ENCODE results near the gene PDE3A. TPM values are rescaled to one million over a fixed set of nuclear protein-coding genes. Genes with fewer than 3 reads are reported as not detected.

The PDE3A gene
- total RNA-seq, 1 experiment from 2014 or later, result not detected

- DNase-seq (ENCODE audit: low spot score), result no peak
Measured at GRCh38 chr12:20458011-20458410, 89.7 kb downstream of the PDE3A start.

DNA sequence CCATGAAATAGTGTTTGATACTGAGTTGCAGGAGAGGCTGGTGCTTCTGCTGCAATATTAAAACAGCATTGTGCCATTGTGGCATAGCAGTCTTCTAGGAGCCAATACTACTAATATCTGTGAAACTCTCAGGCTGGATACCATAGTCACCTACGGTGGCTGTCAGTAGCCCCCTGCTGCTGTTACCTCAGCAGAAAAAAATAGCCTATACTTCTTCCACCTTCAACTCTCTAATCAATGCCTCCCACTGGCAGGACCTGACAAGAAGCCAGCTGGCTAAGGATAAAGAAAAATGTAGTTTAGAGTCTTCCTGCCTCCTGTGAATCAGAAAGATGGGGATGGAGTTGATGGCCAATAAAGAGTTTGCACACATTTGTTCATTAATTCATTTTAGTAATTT, 91.6 kb downstream of the PDE3A start:
- no peak for DNase-seq (ENCODE audit: low spot score)

DNA sequence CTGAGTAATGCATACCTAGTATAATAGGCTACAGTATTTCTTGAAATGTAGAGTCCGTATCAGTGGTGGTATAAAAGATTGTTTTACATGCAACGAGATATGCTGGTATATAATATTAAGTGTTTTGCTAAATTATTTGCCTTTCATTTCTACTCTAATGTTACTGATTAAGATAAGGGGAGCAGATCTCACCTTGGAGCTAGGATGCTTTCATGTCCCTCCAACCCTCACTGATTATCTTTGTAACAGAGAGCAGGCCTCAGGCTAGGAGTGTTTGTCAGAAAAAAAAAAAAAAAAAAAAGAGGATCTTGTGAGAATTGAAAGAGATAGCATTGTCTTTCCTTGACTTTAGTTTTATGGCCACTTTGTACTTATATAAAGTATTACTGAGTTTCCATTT, 92.6 kb downstream of the PDE3A start:
- DNase-seq (ENCODE audit: low spot score), result no peak

GRCh38 chr12:20463913-20464524, 95.7 kb downstream of the PDE3A start:
- peak; percentile 1 for DNase-seq (ENCODE audit: low spot score)

- DNase-seq (ENCODE audit: low spot score), result no peak
Measured at GRCh38 chr12:20469300-20469699, 101.0 kb downstream of the PDE3A start.

DNA sequence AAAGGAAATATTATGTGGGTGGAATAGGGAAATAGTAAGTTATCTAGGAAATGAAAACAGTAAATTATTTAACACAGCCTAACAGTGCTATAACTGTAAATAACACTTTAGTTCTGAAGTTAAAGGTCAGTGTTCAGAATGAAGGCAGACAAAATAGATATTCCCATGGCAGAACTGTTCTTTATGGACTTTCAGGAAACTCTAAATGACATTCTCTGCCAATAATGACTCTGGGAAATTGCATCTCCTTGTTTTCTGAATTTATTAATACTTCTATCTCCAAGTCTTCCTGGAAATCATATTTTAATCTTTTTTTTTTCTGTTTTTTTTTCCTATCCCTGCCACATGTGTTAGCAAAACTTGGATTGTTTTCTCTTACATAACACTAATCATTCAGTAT, 101.4 kb downstream of the PDE3A start:
- no peak for DNase-seq (ENCODE audit: low spot score)

DNA sequence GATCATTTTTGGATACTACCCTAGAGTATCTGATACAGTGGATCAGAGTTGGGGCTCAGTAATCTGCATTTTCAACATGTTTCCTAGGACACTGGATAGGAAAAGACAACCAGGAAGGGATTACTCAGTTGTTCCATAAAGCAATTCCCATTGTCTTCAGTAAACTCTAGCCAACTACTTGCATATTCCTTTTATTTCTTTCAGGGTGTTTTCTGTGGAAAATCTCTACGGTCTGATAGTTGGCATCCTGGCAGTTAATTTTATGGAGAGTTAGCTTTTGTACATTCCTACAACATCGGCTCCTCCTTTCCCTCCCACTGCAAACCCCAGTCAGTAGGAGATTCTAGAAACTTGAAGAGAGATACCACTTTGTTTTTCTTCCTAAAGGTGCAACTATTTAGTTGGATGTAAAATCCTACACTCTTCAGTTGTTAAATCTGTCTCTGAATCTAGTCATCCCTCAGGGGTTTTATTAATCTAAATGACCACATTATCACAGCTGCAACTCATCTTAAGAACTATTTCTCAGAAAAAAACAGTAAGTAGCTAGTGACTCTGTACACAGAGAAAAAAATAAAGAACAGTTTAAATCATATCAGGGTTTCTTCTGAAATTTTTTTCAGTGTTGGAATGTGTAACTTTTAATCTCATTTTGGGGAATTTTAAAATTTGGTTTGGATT, 103.9 kb downstream of the PDE3A start:
- no peak for DNase-seq (ENCODE audit: low spot score)

DNA sequence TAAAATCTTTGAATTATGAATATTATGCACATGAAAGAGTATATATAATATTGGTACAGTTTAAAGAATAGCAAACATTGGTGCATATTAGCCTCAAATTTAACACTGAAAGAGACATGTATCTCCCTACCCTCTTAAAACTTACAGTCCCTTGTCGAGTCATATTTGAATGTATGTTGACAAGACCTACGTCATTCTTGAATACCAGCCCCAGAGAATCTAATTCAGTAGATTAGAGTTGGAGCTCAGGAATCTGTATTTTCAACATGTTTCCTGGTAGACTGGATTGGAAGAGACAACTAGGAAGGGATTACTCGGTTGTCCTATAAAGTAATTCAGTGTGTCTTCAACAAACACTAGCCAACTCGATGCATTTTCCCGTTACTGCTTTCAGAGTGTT, 104.8 kb downstream of the PDE3A start:
- DNase-seq (ENCODE audit: low spot score), result no peak

DNA sequence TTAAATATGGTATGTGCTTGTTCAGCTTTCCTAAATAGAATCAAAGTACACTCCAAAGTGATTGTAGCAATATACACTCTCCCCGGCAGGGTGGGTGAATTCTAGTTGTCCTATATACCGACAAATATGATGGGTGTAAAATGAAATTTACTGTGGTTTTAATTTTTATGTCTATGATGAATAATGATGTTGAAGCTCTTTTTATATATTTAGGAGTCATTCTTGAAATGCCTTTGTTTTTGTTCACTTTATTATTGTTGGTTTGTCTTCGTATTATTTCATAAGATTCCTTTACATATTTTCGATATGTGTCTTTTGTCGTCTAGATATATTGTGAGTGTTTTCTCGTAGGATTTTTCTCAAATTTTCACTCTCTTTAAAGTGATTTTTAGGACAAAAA, 105.7 kb downstream of the PDE3A start:
- no peak for DNase-seq (ENCODE audit: low spot score)

GRCh38 chr12:20474443-20474842, 106.1 kb downstream of the PDE3A start:
- no peak for DNase-seq (ENCODE audit: low spot score)

DNA sequence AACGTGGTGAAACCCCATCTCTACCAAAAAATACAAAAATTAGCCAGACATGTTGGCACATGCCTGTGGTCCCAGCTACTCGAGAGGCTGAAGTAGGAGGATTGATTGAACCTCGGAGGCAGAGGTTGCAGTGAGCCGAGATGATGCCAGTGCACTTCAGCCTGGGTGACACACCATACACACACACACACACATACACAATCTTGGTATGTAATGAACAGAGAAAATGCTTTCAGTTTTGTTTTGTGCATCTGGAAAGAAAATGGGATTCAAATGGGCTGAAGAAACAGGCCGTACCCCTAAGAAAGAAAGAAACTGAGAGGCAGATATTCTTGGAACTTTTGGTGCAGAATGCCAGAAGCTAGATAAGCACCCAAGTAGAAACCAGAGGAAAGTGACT, 107.2 kb downstream of the PDE3A start:
- no peak for DNase-seq (ENCODE audit: low spot score)

DNA sequence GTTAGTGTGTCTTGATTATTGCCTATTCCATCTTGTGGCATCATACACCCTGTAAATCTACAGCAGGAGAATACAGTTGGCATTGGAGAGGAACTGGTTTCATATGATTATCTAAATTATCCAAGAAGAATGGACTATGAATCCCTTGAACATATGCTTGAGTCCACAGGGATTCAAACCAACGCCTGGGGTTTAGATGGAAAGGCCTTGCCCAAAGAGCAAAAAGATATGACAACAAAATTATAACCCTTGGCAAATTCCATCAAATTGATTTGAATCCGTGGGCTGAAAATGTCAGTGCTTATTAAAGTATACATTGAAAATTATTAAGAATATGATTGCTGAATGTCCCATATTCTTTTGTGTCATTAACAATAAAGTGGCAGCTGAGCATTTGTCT, 108.2 kb downstream of the PDE3A start:
- DNase-seq (ENCODE audit: low spot score), result no peak

- no peak for DNase-seq (ENCODE audit: low spot score)
Measured at GRCh38 chr12:20477255-20477654, 108.9 kb downstream of the PDE3A start.

DNA sequence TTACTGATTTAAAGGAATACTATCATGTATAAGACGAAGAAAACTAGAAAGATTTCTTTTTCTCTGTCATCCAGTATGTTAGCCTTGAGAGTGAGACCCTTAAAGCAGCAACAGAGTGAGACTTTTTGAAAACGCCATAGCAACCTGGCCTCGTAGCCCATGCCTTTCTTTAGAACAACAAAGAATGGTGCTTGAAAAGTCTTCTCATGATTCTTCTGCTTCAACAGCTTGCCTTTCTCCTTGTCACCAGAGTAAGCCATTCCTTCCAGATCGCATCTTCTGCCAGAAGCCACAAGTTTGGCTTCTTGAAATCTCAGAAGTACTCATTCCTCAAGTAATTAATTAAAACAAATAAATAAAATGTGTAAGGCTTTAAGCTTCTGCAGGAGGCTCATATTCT, 109.3 kb downstream of the PDE3A start:
- no peak for DNase-seq (ENCODE audit: low spot score)

- DNase-seq (ENCODE audit: low spot score), result no peak
Measured at GRCh38 chr12:20482491-20483054, 114.2 kb downstream of the PDE3A start.

DNA sequence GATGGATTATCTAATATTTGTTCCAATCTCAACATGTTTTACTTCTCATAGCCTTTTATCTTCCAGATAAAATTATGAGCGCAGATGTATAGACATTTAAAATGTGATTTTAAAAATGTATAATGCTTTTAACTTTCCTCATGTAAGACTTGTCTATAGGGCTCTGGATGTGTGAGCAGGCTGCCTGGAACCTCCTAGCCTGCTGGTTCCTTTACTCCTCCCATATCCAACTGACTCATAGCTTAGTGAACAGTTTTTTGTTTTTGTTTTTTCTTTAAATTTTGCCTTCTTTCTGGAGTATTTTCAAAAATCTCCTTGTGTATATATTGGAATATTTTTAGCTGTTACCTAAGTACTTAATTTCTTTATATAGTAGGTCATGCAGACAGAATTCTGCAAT, 115.4 kb downstream of the PDE3A start:
- DNase-seq (ENCODE audit: low spot score), result no peak

GRCh38 chr12:20486233-20486632, 117.9 kb downstream of the PDE3A start:
- DNase-seq (ENCODE audit: low spot score), result peak; percentile 10

DNA sequence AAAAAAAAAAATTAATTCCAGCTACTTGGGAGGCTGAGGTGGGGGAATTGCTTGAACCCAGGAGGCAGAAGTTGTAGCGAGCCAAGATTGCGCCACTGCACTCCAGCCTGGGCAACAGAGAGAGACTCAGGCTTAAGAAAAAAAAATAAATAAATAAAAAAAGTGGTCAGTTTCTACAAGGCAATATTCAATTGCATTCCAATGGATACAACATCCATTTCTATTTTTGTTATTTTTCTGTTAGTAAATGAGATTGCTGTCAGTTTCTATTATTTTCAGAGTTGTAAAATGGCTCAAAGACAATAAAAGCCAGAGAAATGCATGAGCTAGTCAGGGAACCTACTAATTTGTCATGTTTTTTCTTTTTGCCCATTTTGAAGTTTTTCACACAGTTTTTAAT, 119.2 kb downstream of the PDE3A start:
- DNase-seq (ENCODE audit: low spot score), result no peak

GRCh38 chr12:20489645-20490044, 121.3 kb downstream of the PDE3A start:
- DNase-seq (ENCODE audit: low spot score), result no peak

- DNase-seq (ENCODE audit: low spot score), result no peak
Measured at GRCh38 chr12:20490213-20490612, 121.9 kb downstream of the PDE3A start.

DNA sequence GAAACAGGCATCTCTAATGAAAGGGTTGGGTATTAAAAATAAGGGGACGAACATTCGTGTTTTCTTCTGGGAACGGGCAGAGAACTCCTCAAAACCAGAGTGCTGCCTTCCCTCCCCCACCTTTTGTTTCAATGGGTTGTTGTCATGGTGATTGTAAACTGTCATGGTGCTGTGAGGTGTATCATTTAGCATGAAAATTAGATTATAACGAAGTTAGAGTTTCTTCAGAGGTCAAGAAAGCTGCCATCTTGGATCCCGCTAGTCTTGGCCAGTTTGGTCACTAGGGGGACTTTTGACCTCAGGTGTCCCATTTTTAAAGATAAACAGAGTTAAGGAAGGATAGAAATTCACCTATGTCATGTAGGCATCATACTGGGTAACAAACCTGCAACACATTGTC, 123.0 kb downstream of the PDE3A start:
- DNase-seq (ENCODE audit: low spot score), result no peak

GRCh38 chr12:20492251-20492760, 124.0 kb downstream of the PDE3A start:
- DNase-seq (ENCODE audit: low spot score), result peak; percentile 87

DNA sequence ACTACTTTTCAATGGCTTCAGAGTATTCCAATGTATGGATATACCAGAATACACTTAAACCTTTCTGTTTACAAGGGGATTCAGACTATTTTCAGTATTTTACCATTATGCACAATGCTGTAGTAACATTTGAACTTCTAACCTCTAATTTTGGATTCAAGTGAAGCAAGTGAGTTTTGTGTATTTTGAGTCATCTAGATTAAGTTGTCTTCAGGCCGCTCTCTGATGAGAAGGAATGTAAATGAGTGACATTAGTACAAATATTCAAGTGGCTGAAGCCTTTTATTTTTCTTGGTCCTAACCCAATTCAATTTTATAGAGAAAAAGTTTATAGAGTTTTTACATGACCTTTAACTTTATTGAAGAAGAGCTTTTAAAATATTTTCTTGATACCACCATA, 125.6 kb downstream of the PDE3A start:
- peak; percentile 3 for DNase-seq (ENCODE audit: low spot score)
